ENCODE data around the gene FAS. TPM values are rescaled to one million over a fixed set of nuclear protein-coding genes. Genes with fewer than 3 reads are reported as not detected.

The FAS gene
- total RNA-seq, 4 donors from 2014 or later, result 9.0 to 58.5 (median 53.6) TPM

DNA sequence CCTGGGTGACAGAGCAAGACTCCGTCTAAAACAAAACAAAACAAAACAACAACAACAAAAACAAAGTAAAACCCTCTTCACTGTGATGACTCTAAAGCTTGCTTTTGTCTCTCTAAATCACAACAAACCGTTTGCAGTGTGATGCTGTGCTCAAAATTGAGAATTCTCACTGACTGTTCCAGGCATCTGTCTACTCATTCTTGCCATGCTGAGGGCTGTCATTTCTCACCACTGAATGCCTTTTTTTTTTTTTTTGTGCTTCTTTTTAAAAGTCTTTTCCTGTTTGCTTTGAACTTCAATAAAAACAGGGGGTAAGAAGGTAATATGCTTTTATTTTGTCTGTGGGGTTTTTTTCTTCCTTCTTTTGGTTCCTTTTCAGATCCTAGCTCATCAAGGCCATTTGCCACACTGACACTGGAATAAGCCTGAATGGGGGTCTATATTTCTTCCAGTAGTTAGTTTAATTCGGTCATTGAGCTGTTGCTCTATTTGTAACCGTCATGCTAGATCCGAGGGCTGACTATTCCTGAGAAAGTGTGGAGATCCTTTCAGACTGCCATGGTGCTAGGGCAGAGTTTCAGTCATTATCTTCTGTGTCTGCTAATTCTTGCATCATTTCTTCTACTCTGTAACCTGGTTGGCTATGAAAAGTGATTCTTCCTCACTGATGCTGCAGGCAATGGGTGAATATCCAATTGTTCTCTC, 10.6 kb downstream of the FAS start:
- peaks cover 4 to 37% (median 21%) of the 10 kb centered on the region in 4 donors for H3K4me1 ChIP-seq
- H3K9me3 ChIP-seq, result no peaks in the 10 kb centered on the region
- no peaks in the 10 kb centered on the region for H3K27me3 ChIP-seq
- H3K4me3 ChIP-seq, result no peak overlapping the region
- intact Hi-C loops (cut with DNase I; ENCODE audit: low total_unique reads), result no loop called here
- peaks cover 0 to 12% (median 3%) of the 10 kb centered on the region in 4 donors for H3K36me3 ChIP-seq
- peak overlapping the region; percentile 37 to 63 (median 60) for H3K27ac ChIP-seq
- WGBS, 2 donors (ENCODE audit: low coverage in 1 of 2), result 35 to 56% methylated on average over 5 of the region's 5 CpGs
- DNase-seq, result no peak
- TF ChIP-seq POLR2A (IDR thresholded peaks at IDR 0.05) (no peak), EP300 (IDR thresholded peaks at IDR 0.05; ENCODE audit: low read depth) (no peak), POLR2AphosphoS5 (IDR thresholded peaks at IDR 0.05) (no peak)
- TF ChIP-seq, protein P1, sequence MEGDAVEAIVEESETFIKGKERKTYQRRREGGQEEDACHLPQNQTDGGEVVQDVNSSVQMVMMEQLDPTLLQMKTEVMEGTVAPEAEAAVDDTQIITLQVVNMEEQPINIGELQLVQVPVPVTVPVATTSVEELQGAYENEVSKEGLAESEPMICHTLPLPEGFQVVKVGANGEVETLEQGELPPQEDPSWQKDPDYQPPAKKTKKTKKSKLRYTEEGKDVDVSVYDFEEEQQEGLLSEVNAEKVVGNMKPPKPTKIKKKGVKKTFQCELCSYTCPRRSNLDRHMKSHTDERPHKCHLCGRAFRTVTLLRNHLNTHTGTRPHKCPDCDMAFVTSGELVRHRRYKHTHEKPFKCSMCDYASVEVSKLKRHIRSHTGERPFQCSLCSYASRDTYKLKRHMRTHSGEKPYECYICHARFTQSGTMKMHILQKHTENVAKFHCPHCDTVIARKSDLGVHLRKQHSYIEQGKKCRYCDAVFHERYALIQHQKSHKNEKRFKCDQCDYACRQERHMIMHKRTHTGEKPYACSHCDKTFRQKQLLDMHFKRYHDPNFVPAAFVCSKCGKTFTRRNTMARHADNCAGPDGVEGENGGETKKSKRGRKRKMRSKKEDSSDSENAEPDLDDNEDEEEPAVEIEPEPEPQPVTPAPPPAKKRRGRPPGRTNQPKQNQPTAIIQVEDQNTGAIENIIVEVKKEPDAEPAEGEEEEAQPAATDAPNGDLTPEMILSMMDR (IDR thresholded peaks at IDR 0.05), result no peak
- in situ Hi-C loops (cut with MboI; ENCODE audit: low pct_ligation_motif_present in 1 of 4, low pct_unique_long_range_greater_than_20kb in 1 of 4, low sequenced_read_pairs in 3 of 4), result no loop called here

DNA sequence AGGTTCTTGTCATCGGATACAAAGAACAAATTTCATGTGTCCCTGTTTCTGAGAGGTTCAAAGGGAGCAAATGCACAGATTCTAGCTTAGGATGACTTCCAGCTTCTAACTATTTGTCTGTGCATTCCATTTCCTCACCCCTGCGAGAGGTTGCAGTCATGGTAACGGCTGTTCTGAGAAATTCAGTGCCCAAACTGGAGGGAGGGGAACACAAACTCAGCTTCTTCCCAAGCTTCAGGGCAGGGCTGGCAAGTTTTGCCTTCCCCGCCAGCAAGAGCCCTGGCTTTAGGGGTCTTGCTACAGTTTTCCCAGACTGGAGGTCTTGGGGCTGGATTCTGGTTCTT, 11.1 kb downstream of the FAS start:
- intact Hi-C loops (cut with DNase I; ENCODE audit: low total_unique reads), result no loop called here
- no peak for TF ChIP-seq POLR2AphosphoS5 (IDR thresholded peaks at IDR 0.05)
- no peak for TF ChIP-seq EP300 (IDR thresholded peaks at IDR 0.05; ENCODE audit: low read depth)
- TF ChIP-seq, protein P1 (IDR thresholded peaks at IDR 0.05), result no peak
- no peak for TF ChIP-seq POLR2A (IDR thresholded peaks at IDR 0.05)

DNA sequence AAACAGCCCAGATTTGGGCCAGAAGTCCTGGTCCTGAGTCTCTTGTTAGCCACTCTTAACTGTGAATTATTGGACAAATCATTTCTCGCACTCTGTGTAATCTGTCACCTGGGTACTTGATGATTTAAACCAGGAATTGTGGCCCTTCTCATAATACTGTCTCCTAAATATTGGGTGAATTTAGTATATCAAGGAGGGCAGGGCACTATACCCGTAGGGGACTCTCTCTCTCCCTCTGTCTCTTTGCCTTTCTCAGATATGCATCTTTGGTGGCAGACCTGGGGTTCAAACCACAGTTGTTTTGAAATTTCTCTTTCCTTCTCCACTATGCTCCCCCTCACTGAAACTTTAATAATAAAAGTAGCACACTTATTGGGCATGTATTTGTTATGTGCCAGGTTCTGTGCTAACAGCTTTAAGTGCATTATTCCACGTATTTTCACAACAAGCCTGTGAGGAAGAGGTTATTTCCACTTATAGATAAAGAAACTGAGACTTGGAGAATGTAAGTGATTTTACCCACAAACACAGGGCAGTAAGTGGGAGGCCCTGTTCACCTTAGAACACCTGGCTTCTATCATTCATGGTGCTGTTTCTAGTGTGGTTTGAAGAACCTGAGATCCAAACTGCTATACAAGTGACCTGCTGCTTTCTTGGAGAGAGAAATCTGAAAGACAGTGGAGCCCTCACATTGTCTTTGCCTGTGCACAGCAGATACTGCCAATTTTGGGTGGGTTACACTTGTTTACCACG, 11.8 kb downstream of the FAS start:
- peak overlapping the region; percentile 37 to 63 (median 60) for H3K27ac ChIP-seq
- intact Hi-C loops (cut with DNase I; ENCODE audit: low total_unique reads), result no loop called here
- in situ Hi-C loops (cut with MboI; ENCODE audit: low pct_ligation_motif_present in 1 of 4, low pct_unique_long_range_greater_than_20kb in 1 of 4, low sequenced_read_pairs in 3 of 4), result no loop called here

More for the DNA sequence above, 11.1 kb downstream of the FAS start:
- peak overlapping the region; percentile 37 to 63 (median 60) for H3K27ac ChIP-seq
- H3K9me3 ChIP-seq, result no peaks in the 10 kb centered on the region
- WGBS, 2 donors (ENCODE audit: low coverage in 1 of 2), result 66 to 92% methylated on average over 2 to 4 of the region's 4 CpGs
- H3K27me3 ChIP-seq, result no peaks in the 10 kb centered on the region
- no peak overlapping the region for H3K4me3 ChIP-seq
- in situ Hi-C loops (cut with MboI; ENCODE audit: low pct_ligation_motif_present in 1 of 4, low pct_unique_long_range_greater_than_20kb in 1 of 4, low sequenced_read_pairs in 3 of 4), result no loop called here
- peaks cover 0 to 12% (median 3%) of the 10 kb centered on the region in 4 donors for H3K36me3 ChIP-seq
- peaks cover 3 to 36% (median 19%) of the 10 kb centered on the region in 4 donors for H3K4me1 ChIP-seq
- DNase-seq, result no peak

DNA sequence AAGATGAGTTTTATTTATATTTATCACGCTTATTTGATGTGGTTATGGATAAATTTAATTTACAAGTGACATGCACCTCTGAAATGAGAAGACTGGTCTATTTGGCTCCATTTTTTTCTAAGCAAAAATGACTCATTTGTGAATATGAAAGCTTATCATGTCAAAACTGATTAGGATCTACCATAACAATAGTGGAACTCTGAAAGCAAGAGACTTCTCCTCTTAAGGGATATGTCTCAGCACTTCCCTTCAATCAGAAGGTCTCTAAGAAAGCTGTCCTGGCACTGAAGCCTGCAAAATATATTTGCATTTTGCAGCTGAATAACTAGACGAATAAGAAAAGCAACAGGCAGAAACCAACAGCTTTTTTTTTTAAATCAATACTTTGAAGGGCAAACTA, 12.7 kb downstream of the FAS start:
- Histone ChIP-seq H3K9me3 (no peaks in the 10 kb centered on the region), H3K27me3 (no peaks in the 10 kb centered on the region), H3K4me1 (peaks cover 0 to 45% (median 23%) of the 10 kb centered on the region in 4 donors), H3K36me3 (peaks cover 0 to 12% (median 3%) of the 10 kb centered on the region in 4 donors), H3K4me3 (no peak overlapping the region), H3K27ac (no peak overlapping the region)
- in situ Hi-C loops (cut with MboI; ENCODE audit: low pct_ligation_motif_present in 1 of 4, low pct_unique_long_range_greater_than_20kb in 1 of 4, low sequenced_read_pairs in 3 of 4) (no loop called here), intact Hi-C loops (cut with DNase I; ENCODE audit: low total_unique reads) (no loop called here)
- DNase-seq, result no peak
- 55 to 86% methylated on average over 2 of the region's 2 CpGs for WGBS, 2 donors (ENCODE audit: low coverage in 1 of 2)
- TF ChIP-seq POLR2A (IDR thresholded peaks at IDR 0.05) (no peak), EP300 (IDR thresholded peaks at IDR 0.05; ENCODE audit: low read depth) (no peak), POLR2AphosphoS5 (IDR thresholded peaks at IDR 0.05) (no peak)
- TF ChIP-seq, protein P1 (IDR thresholded peaks at IDR 0.05), result no peak

More for the DNA sequence above, 11.8 kb downstream of the FAS start:
- Histone ChIP-seq H3K9me3 (no peaks in the 10 kb centered on the region), H3K4me1 (peaks cover 0 to 36% (median 17%) of the 10 kb centered on the region in 4 donors), H3K27me3 (no peaks in the 10 kb centered on the region), H3K36me3 (peaks cover 0 to 12% (median 3%) of the 10 kb centered on the region in 4 donors), H3K4me3 (no peak overlapping the region)
- WGBS, 2 donors (ENCODE audit: low coverage in 1 of 2), result 53 to 72% methylated on average over 4 of the region's 4 CpGs
- DNase-seq, result no peak
- TF ChIP-seq POLR2AphosphoS5 (IDR thresholded peaks at IDR 0.05) (no peak), POLR2A (IDR thresholded peaks at IDR 0.05) (no peak), EP300 (IDR thresholded peaks at IDR 0.05; ENCODE audit: low read depth) (no peak)
- TF ChIP-seq, protein P1 (IDR thresholded peaks at IDR 0.05), result no peak

Measured in transverse colon (tissue), 4 donors.